Mucosa of gallbladder (tissue), 1 donor: ENCODE measurements around the gene APBB2. TPM values are rescaled to one million over a fixed set of nuclear protein-coding genes. Genes with fewer than 3 reads are reported as not detected.
"Not testable (repeated sequence)": the region's sequence is repeated elsewhere in the genome, so short reads cannot be mapped to it uniquely, and the experiment has no call there.

Experiments
- DNase-seq: peaks from one replicate; pipeline ENCODE4 v3.0.0-alpha.2; 2020; ENCODE audit warnings: low spot score
- total RNA-seq: library from RNA; stranded (reverse); gene quantifications from one replicate; pipeline ENCODE4 v1.2.1, GENCODE V29; 2021
- donor health status: DM: no; HTN: no; CAD: no.

The APBB2 gene
- total RNA-seq, 1 donor from 2014 or later = 44.9 TPM

GRCh38 chr4:40939856-40940255 is 274.5 kb downstream of the APBB2 start:
- no peak for DNase-seq

GRCh38 chr4:40938337-40938736 is 276.0 kb downstream of the APBB2 start:
- DNase-seq = no peak

GRCh38 chr4:40937140-40937725 is 277.1 kb downstream of the APBB2 start:
- no peak for DNase-seq

DNA sequence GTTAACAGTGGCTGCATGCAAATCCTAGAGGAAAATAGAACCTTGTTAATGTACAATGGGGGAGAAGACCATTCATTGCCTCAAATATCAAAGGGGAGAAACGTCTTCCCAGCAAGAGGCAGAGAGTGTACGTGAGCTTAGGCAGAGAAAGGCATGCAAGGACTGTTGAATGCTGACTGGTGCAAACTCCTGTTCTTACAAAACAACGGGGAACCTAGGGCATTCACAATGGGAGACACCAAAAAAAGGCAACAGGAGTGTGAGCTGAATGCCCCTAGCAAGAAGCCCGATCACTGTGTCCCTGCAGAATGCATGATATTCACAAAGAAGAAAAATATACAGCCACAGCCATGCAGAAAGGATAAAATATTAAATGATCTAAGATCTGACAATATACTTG is 279.7 kb downstream of the APBB2 start:
- DNase-seq = no peak

GRCh38 chr4:40933272-40934053 is 280.9 kb downstream of the APBB2 start:
- DNase-seq = no peak

DNA sequence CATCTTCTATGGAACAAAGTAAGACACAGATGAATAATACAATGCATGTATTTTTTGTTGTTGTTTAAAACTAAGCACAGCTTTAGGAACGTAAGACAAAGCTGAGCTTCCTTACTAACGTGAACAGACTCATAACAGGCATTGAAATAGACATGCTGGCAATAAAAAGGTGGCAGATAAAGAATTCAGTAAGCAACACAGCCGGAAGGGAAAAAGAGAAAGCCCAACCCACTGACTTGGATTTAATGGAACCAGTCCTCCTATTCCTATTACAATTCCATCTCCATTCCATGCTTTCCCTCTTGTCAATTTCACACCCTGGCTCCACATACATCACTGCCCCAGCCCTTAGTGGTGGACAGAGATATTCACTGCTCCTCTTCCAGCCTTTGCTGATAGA is 282.5 kb downstream of the APBB2 start:
- DNase-seq = no peak

GRCh38 chr4:40931238-40931637 is 283.1 kb downstream of the APBB2 start:
- no peak for DNase-seq

DNA sequence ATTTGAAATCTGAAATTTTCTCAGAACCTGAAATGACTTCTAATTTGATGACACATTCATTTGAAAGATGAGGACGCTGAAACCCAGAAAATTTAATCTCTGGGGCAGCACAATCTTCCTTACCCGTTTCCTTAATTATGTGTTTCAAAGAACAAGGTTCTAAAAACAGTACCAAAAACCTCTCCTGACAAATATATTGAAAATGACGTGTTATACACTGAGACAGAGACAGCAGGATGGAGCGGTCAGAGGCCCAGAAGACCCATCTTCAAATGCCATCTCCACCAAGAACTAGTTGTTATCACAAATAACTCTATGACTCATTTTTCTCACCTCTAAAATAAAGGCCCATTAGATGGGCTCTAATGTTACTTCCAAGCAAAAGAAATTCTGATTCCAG is 287.3 kb downstream of the APBB2 start:
- DNase-seq = no peak

DNA sequence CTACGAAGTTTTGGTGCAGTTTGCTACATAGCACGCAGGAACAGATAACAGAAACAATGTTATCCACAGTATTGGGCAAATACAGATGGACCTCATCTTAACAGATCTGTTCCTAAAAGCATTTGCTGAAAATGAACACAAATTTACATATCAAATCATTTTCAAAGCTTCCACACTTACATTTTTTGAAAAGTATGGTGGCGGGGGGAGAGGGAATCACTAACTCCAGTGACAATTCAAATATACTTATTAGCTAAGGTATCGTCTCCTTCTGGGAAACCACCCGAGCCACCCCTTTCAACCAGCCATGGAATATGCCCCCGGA is 289.6 kb downstream of the APBB2 start:
- no peak for DNase-seq

- peak; percentile 31 for DNase-seq
These were observed 290.1 kb downstream of the APBB2 start for GRCh38 chr4:40924096-40924792.

DNA sequence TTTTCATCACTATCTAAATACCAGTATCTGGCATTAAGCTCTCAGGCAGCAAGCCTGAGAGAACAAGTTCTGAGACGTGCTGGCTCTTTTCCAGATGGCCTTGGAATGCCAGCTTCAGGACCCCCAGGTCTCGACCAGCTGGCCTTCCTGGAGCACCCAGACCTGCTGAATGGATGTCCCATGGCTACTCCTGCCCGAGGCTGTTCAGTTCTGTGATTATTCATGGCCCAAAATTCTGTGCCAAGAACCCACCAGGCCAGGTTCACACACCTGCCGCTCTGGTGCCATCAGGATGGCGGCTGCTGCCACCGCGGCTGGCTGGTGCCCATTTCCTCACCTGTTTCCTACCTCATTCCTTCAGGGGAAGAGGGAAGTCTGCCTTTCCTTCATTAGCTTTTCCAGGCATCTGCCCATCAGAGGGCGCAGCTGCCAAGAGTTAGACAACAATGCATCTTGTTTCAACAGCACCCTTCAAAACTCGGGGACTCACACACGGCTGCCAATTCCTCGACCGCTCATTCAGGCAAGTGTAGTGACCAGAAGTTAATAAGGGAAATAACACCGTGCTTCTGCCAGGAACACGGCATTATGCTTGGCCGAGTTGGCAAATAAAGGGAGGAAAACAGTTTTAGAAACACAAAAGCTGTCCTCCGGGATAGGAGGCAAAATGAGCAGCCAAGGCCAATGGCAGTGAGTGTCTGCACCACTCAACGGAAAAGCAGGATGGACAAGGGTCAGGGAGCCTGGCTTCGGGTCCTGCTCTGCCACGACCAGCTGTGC is 290.8 kb downstream of the APBB2 start:
- no peak for DNase-seq

GRCh38 chr4:40919976-40920375 is 294.4 kb downstream of the APBB2 start:
- not testable (repeated sequence) for DNase-seq

DNA sequence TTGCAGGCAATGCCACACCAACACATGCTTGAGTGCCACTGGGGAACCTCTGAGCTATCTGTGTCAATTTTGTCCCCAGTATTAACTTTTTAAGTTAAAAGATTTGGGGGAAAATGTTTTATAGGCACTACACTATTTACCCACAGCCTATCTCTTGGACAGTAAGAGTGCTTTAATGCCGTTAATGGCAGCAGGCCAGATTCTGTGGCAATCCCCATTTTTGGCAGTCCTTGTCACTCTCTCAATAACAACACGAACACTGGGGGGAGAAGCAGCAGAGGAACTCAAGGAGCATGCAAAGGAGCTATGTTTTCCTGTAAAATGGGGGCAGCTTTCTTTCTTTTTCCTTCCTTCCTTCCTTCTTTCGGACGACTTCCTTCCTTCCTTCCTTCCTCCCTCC is 296.0 kb downstream of the APBB2 start:
- DNase-seq = no peak

DNA sequence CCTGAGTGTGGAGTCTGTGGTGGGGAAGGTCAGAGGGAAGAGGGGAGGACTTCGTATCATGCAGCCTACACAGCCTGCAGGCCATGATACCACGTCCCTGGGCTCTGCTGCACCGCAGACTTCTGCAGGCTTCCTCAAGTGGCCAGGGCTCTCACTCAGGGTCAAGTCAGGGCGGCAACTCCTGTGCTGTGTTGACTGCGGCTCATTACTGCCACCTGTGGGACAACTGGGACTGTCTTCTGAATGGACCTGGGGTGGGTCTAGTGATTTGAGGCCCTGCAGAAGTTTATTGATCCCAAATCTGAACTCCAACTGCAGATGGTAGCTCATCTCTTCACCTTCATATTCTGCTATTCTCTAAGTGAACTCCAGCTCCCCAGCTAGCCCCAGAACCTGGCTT is 297.5 kb downstream of the APBB2 start:
- DNase-seq = no peak

GRCh38 chr4:40916218-40916555 is 298.2 kb downstream of the APBB2 start:
- DNase-seq = no peak

DNA sequence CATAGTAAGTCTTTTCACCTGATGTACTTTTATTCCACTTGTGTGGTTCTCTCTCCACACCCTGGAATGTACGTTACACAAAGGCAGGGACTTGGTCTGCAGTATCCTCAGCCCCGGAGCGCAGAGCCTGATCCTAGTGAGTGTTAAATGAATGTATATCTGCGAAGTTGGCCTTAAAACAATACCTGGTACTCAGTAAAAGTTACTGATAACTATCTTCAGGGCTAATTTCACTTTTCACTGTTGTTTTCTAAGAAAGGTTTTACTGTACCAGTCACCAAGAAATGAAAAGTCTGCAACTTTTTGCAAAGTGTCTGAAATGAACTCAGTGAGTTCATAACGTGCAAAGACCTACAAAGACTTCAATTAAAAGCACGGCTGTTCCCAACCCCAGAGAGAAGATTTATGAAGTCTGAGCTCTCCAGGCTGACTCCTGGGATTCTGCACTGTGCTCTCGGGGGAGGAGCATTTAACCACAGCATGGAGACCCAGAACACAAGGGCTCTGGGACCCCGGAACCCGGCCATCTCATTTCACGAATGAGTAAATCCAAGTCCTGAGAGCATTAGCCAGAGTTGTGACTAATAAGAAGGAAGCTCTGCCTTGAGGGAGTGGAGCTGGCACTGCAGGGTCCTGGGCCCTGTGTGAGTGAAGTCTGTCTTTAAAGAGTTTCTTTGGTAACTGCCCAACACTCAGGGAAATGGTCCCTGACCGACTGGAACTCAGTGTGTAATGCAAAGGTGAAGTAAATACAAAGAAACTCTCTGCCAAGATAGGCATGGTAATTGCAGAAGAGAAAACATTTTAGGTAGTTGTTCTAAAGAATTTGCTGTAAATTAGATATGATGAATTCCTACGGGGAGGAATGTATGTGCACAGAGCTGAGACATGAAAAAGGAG is 298.8 kb downstream of the APBB2 start:
- DNase-seq = no peak

DNA sequence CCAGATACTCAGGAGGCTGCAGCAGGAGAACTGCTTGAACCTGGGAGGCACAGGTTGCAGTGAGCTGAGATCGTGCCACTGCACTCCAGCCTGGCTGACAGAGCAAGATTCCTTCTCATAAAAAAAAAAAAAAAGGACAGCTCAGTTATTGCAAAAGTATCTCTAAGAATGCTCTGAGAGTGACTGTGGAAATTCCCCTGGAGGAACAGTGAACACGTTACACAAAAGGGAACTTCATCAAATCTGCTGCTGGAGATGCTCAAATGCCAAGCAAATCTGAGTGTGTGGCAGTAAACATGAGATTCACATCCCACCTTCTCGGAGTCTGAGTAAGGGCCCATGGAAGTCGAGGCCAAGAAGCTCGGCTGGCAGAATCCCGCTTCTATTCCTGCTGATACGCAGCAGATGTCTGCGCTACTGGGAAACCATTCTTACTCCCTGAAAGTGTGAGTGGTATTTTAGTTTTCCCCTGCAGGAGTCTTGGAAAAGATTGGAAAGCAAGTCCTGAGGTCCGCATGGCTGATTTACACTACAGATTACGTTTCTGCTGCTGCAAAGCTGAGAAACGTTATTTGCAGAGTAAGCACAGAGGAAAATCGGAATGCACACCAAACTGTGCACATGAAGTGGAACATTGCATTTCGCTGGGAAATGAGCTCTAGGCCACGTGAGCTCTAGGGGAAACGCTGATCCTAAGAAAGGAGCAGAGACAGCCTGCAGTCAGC is 301.7 kb downstream of the APBB2 start:
- DNase-seq = no peak

DNA sequence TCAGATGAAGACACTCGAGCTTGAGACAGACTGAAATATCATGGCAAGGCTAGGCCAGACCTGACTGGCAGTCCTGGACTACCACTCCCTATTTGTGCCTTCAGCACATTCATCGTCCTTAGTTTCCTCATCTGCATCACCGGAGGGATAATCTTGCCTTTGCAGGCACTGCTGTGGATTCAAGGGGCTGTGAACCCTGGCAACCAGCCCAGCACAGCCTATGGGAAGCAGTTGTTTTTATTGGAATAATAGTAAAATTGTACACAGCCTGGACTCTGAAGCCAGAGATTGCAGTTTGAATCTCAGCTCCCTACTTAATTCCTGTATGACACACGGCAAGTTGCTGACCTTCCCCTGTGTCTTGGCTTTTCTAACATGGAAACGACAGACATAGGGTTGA is 303.6 kb downstream of the APBB2 start:
- no peak for DNase-seq

DNA sequence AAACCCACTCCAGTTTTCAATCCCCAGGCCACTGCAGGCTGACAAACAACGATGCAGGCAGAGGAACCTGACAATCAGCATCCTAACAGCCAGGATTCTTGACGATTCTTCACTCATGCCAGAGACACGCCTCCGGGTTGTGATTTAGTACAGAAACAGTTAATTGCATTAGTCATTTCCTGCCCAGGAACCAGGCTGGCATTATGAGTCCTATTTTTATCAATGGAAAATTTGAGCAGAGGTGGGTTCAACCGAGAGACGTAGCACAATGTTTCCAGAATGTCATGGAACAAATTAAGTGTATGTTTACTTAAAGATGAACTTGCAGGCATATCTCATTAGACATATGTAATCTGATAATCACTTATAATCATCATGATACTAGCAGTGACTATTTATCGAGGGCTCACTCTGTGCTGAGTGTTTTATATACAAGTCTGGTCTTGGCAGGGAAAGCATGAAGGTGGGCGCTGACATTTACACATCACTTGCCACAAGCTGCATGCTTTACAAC is 304.9 kb downstream of the APBB2 start:
- DNase-seq = no peak

DNA sequence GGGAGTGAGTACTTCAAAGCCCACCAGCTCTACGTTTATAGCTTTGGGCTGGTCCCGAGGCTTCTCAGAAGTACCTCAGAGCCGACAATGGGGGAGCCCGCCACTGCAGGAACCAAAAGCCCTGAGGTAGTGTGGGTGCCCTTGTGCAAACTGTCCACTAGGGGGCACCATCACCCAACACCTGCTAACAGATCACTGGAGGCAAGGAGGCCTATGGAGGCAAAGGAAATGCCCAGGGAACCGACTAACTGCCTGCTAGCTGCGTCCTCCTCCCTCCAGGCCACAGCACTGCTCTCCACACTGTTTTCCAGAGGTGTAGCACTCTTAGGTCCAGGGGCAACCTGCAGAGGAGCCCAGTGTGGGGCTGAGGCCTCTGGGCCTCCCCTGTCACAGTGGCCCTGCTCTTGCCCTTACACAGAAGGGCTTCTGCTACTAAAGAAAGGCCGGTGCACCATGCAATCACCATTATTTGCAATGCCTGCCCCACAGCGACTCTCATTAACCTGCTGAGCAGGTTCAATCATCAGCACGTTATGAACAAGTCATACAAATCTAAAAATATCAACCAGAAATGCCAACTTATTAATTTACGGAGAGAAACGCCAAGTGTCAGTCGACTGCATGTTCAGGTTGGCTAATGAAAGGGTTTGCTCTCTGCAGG is 305.5 kb downstream of the APBB2 start:
- DNase-seq = peak; percentile 53
